CD4-positive, alpha-beta T cell treated with Interferon gamma for 1 hour (primary cell): ENCODE results near the gene SMIM22.

Experiments
- DNase-seq: peaks from one replicate; pipeline ENCODE4 v3.0.0-alpha.2; 2020

Gene SMIM22

GRCh38 chr16:4826526-4826925 is 31.4 kb downstream of the SMIM22 start:
- no peak for DNase-seq

- no peak for DNase-seq
Observed at GRCh38 chr16:4826980-4827379, 31.8 kb downstream of the SMIM22 start.

- DNase-seq = no peak
Observed at GRCh38 chr16:4828567-4829321, 33.6 kb downstream of the SMIM22 start.

DNA sequence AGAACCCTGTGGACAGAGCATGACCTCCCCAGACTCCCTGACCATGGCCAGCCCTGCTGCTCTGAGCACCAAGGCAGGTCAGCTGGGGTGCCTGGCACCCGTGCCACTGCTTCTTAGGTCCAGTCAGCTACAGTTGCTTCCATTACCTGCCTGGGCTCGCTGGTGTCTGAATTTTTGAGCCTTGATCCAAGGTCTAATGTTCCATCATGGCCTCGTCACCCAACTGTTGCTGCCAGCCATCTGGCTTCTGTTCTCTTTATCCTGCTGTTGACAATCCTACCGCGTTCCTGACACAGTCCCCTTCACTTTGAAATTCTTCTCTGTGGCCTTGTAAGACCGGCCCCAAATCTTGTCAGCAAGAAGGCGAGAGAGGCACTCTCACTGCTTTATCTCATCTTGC is 35.2 kb downstream of the SMIM22 start:
- DNase-seq = no peak

GRCh38 chr16:4831616-4832015 is 36.4 kb downstream of the SMIM22 start:
- no peak for DNase-seq

DNA sequence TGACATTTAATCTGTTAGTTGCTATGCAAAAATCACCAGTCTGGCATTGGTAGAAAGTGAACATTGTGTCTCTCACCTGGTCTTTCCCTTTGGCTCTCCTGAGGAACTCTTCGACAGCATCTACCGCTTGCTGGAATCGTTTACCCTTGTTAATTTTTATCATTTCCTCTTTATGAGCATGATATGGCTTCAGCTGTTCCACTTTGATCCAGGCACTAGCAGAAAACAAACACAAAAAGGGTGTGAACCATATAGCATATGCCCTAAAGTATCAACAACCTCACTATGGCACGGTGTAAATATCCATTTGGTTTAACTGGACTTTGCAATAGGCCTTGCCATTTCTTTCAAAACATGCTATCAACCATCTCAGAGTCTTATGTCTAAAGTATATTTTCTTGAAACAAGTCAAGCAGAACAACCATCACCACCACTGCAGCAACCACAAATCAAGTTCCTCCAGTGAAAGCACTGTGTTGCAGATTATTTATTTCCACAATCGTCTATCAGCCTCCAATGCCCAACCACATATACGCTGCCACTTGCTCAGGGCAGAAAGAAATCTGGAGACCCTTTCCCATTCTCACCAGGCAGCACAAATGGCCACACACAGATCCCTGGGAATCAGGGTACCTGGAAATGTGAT is 37.7 kb downstream of the SMIM22 start:
- DNase-seq = no peak

GRCh38 chr16:4833584-4833983 is 38.4 kb downstream of the SMIM22 start:
- DNase-seq = no peak

DNA sequence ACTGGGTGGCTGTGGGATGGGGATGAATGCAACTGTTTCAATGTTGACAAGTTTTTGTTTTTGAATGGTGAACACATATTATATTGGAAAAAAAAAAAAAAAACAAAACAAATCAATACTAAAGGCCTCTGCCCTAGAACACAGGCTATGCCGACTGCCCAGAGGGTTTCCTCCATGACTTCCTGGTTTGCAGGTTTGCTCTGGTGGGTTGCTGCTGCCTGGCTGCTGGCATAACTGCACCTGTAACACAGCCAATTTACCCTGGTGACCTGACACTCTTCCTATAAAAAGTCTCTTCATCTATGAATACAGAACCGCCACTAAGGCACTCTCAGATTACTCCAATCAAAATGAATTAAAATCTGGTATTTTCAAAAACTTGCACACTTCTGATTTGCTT is 41.6 kb downstream of the SMIM22 start:
- no peak for DNase-seq

DNA sequence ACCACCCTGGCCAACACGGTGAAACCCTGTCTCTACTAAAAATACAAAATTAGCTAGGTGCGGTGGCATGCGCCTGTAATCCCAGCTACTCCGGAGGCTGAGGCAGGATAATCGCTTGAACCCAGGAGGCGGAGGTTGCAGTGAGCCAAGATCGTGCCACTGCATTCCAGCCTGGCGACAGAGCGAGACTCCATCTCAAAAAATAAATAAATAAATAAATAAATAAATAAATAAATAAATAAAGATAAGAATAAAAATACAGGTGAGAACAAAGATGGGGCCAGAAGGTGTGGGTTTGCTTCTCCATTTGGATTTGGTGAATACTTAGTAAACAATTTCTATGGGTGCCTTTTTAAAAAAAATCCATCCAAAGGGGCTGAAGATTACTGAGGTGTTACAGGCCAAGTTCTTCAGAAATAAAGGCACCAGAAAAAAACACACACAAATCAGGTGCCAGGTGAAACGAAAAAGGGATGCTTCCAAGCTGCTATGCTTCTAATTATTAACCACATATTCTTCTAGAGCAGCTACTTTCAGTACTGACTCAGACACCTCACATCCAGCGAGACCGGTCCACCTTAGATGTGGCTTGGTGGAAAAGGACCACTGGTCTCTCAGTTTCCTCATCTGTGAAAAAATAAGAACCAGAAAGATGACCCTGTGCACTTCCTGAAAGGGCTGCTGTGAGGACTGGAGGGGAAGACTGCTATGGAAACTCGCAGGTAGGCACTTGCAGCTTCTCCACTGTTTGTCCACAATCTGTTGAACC is 42.7 kb downstream of the SMIM22 start:
- no peak for DNase-seq

DNA sequence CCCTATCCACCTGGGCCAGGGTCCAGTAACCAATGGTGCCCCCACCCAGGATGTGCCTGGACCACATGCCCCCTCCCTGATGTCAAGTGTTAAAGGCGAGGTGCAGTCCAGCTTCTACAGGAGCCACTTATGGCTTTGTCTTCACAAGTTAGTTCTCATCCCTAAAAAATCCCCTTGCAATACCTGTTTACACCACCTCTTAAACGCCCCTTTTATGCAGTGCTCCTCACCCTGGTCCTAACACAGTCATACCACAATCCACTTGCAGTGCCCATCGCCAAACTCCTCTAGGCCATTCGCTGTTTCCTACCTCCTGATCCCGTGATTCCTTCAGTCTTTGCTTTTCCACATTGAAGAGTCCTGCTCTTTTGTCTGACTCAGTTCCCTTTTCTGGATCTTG is 44.8 kb downstream of the SMIM22 start:
- no peak for DNase-seq

- no peak for DNase-seq
Observed at GRCh38 chr16:4840984-4841383, 45.8 kb downstream of the SMIM22 start.
